SK-N-SH (cell line): ENCODE results near the gene SNRPN.

Source experiments
- EZH2phosphoT487 ChIP-seq: fragments of 200-600 bp; sonication (generic); IDR thresholded peaks from 2 replicates; pipeline ENCODE4 v1.6.1; 2017; ENCODE audit warnings: low read depth, mixed run types, mild to moderate bottlenecking, antibody characterized with exemption, moderate library complexity, borderline replicate concordance
- FOSL2 ChIP-seq: IDR thresholded peaks from 2 replicates; pipeline ENCODE4 v1.4.0; 2012; ENCODE audit warnings: low read depth, mild to moderate bottlenecking, moderate library complexity, borderline replicate concordance
- MXI1 ChIP-seq: IDR thresholded peaks from 2 replicates; pipeline ENCODE4 v1.6.1; 2012; ENCODE audit warnings: mild to moderate bottlenecking, low read depth, low read length, improper control_type of control experiment
- TF ChIP-seq, protein P1 (sequence below): fragments of 200-600 bp; sonication (generic); IDR thresholded peaks from 2 replicates; pipeline ENCODE4 v1.6.1; 2017; ENCODE audit warnings: antibody characterized with exemption, mild to moderate bottlenecking, moderate library complexity
- TF ChIP-seq, protein P2 (sequence below): IDR thresholded peaks from 2 replicates; pipeline ENCODE4 v1.6.1; 2012; ENCODE audit warnings: mild to moderate bottlenecking, low read depth, low read length, moderate library complexity

DNA sequence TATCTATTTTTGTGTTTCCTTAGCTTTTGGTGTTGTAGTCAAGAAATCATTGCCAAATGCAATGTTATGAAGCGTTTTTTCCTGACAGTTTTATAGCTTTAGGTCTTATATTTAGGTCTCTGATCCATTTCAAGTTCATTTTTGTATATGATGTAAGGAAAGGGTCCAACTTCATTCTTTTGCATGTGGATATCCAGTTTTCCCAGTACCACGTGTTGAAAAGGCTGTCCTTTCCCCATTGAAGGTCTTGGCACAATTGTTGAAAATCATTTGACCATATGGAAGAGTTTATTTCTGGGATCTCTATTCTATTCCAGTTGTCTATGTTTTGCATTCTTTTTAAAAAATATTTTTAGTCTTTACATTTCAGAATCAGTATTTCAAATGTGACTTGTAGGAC, 14.6 kb upstream of the SNRPN start:
- TF ChIP-seq, protein P1, sequence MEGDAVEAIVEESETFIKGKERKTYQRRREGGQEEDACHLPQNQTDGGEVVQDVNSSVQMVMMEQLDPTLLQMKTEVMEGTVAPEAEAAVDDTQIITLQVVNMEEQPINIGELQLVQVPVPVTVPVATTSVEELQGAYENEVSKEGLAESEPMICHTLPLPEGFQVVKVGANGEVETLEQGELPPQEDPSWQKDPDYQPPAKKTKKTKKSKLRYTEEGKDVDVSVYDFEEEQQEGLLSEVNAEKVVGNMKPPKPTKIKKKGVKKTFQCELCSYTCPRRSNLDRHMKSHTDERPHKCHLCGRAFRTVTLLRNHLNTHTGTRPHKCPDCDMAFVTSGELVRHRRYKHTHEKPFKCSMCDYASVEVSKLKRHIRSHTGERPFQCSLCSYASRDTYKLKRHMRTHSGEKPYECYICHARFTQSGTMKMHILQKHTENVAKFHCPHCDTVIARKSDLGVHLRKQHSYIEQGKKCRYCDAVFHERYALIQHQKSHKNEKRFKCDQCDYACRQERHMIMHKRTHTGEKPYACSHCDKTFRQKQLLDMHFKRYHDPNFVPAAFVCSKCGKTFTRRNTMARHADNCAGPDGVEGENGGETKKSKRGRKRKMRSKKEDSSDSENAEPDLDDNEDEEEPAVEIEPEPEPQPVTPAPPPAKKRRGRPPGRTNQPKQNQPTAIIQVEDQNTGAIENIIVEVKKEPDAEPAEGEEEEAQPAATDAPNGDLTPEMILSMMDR = no peak
- TF ChIP-seq, protein P2, sequence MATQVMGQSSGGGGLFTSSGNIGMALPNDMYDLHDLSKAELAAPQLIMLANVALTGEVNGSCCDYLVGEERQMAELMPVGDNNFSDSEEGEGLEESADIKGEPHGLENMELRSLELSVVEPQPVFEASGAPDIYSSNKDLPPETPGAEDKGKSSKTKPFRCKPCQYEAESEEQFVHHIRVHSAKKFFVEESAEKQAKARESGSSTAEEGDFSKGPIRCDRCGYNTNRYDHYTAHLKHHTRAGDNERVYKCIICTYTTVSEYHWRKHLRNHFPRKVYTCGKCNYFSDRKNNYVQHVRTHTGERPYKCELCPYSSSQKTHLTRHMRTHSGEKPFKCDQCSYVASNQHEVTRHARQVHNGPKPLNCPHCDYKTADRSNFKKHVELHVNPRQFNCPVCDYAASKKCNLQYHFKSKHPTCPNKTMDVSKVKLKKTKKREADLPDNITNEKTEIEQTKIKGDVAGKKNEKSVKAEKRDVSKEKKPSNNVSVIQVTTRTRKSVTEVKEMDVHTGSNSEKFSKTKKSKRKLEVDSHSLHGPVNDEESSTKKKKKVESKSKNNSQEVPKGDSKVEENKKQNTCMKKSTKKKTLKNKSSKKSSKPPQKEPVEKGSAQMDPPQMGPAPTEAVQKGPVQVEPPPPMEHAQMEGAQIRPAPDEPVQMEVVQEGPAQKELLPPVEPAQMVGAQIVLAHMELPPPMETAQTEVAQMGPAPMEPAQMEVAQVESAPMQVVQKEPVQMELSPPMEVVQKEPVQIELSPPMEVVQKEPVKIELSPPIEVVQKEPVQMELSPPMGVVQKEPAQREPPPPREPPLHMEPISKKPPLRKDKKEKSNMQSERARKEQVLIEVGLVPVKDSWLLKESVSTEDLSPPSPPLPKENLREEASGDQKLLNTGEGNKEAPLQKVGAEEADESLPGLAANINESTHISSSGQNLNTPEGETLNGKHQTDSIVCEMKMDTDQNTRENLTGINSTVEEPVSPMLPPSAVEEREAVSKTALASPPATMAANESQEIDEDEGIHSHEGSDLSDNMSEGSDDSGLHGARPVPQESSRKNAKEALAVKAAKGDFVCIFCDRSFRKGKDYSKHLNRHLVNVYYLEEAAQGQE = no peak
- TF ChIP-seq MXI1 = no peak
- TF ChIP-seq FOSL2 = no peak
- TF ChIP-seq EZH2phosphoT487 = no peak
